Measurements from ENCODE around the gene CDC42EP5.

DNA sequence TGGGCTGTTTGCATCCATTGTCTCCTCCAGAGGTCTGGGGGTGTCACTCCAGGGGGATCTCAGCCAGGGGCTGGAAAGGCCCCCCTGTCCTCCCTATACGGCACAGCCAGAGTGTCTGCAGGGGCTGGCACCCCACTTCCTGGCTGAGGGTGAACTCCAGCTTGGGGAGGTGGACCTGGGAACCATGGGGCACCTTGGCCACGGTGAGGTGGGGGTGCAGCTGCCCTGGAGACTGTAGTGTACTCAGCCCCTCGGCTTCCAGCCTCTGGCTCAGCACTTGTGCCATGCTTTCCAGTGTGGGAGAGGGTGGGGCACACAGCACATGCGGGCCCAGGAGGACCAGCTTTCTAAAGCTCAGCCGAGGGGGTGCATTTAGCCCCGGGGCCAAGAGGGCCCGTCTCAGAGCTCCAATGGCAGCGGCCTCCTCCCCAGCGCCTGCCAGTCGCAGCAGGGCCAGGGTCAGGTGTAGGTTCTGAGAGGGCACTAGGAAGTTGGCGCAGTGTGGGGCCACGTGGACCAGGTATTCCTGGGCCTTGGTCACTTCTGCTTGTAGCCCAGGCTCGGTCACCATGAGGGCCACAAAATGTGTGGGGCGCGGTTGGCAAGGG lies 10.9 kb downstream of the CDC42EP5 start:
- TF ChIP-seq, protein P1, sequence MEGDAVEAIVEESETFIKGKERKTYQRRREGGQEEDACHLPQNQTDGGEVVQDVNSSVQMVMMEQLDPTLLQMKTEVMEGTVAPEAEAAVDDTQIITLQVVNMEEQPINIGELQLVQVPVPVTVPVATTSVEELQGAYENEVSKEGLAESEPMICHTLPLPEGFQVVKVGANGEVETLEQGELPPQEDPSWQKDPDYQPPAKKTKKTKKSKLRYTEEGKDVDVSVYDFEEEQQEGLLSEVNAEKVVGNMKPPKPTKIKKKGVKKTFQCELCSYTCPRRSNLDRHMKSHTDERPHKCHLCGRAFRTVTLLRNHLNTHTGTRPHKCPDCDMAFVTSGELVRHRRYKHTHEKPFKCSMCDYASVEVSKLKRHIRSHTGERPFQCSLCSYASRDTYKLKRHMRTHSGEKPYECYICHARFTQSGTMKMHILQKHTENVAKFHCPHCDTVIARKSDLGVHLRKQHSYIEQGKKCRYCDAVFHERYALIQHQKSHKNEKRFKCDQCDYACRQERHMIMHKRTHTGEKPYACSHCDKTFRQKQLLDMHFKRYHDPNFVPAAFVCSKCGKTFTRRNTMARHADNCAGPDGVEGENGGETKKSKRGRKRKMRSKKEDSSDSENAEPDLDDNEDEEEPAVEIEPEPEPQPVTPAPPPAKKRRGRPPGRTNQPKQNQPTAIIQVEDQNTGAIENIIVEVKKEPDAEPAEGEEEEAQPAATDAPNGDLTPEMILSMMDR (IDR thresholded peaks at IDR 0.05; ENCODE audit: low read length), result no peak
- TF ChIP-seq EZH2 (IDR thresholded peaks at IDR 0.05; ENCODE audit: borderline replicate concordance, low read length), result no peak

Measured in OCI-LY1 (cell line).